NCI-H1436 (cell line): ENCODE results near the gene BICC1.
A peak's percentile ranks its signal among the peaks of the same experiment; 100 is the strongest.

Source experiments
- DNase-seq: peaks from one replicate; lab custom pipeline; 2025; lab: John Stamatoyannopoulos, UW

BICC1 gene, protein sequence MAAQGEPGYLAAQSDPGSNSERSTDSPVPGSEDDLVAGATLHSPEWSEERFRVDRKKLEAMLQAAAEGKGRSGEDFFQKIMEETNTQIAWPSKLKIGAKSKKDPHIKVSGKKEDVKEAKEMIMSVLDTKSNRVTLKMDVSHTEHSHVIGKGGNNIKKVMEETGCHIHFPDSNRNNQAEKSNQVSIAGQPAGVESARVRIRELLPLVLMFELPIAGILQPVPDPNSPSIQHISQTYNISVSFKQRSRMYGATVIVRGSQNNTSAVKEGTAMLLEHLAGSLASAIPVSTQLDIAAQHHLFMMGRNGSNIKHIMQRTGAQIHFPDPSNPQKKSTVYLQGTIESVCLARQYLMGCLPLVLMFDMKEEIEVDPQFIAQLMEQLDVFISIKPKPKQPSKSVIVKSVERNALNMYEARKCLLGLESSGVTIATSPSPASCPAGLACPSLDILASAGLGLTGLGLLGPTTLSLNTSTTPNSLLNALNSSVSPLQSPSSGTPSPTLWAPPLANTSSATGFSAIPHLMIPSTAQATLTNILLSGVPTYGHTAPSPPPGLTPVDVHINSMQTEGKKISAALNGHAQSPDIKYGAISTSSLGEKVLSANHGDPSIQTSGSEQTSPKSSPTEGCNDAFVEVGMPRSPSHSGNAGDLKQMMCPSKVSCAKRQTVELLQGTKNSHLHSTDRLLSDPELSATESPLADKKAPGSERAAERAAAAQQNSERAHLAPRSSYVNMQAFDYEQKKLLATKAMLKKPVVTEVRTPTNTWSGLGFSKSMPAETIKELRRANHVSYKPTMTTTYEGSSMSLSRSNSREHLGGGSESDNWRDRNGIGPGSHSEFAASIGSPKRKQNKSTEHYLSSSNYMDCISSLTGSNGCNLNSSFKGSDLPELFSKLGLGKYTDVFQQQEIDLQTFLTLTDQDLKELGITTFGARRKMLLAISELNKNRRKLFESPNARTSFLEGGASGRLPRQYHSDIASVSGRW

GRCh38 chr10:58512491-58513187, at the start of gene BICC1:
BICC1 (plus strand) TSS chr10:58512872; CDS start chr10:58513144, 272 bp downstream.
- peak; percentile 45 for DNase-seq

DNA sequence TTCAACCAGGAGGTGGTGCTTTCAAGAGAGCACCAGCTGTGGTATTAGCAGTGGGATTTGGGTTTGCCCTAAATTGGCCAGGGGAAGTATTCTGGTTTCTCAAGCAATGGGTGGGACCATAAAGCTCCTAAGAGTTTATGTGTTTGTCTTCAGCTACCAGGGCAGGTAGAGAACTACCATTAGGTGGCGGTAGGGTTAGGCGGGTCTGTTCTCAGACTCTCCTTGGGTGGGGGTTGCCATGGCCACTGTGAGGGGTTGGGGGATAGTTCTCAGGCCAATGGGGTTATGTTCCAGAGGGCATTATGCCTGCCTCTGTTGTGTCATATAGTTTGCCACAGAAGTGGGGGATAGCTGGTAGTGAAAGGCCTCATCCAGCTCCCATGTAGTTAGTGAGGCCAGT, 47.7 kb upstream of the BICC1 start:
- no peak for DNase-seq

- no peak for DNase-seq
Observed at GRCh38 chr10:58465629-58466028, 47.0 kb upstream of the BICC1 start.

- no peak for DNase-seq
Observed at GRCh38 chr10:58467931-58468635, 44.6 kb upstream of the BICC1 start.

DNA sequence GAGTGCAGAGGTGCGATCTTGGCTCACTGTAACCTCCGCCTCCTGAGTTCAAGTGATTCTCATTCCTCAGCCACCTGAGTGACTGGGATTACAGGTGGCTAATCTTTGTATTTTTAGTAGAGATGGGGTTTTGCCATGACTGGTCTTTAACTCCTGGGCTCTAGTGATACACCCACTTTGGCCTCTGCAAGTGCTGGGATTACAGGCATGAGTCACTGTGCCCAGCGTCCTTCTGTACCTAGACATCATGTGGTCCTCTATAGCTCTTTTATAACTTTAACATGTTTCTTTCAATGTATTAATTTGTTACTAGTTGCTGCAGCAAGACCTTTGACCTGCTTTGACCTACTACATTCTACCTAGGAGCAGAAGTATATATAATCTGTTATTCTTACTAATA, 38.7 kb upstream of the BICC1 start:
- no peak for DNase-seq

- DNase-seq = no peak
Observed at GRCh38 chr10:58475322-58476277, 37.1 kb upstream of the BICC1 start.

DNA sequence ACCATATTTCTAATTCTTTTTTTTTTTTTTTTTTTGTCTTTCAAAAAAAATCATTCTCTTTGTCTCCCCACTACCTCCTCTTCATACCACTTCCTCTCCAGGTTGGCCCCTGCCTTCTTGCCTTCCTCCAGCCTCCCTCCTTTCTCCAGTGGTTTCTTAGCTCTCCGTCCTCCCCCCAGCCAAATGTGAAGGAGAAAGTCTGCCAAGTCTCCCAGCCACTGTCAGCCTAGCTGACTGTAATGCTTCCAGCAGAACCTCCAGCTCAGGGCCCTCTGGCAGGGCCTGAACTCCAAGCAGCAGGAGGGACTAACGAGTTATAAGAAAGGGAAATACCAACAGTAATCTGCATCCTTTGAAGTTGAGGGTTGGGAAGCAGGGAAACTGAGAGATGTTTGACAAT, 35.5 kb upstream of the BICC1 start:
- no peak for DNase-seq

DNA sequence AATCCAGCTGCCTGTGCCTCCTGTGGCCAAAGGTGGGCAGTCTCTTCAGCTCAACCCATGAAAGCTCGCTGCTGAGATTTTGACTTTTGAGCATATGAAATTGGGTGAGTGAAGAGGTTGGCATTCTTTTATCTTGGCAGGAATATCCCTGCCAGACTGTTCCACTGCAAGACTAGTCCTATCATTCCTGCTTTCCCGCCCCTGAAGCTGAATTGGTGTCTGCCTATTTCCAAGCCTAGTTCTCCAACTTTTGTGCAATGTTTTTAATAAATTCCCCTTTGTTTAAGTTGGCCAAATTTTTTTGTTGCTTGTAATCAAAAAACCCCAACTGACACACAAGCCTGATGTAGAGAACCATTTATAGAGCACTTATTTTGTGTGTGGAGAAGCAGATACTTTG, 34.8 kb upstream of the BICC1 start:
- DNase-seq = no peak

DNA sequence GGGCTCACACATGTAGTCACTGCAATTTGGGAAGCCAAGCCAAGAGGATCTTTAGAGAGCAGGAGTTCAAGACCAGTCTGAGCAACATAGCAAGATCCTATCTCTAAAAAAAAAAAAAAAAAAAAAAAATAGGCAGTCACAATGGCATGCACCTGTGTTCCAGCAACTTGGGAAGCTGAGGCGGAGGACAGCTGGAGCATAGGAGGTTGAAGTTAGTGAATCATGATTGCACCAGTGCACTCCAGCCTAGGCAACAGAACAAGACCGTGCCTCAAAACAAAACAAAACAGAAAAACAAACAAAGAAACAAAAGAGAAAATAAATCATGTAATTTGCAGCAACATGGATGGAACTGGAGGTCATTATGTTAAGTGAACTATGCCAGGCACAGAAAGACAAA, 33.6 kb upstream of the BICC1 start:
- peak; percentile 16 for DNase-seq

DNA sequence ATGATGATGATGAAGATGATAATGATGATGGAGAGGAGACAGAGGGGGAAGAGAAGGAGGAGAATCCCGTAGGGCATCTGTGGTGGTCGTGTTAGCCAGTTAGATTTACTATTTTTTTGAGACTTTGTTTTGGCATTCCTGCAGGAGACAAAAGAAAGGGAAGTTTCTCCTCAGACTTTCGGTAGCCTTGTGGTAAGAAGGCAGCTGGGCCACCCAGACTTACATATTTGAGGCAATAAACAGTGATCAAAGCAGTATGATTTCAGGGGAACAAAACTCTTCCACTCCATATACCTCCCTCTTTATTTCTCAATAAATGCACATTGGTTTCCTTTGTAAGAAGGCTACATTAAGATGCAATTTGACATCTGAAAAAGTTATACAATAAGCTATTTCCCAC, 32.4 kb upstream of the BICC1 start:
- no peak for DNase-seq

- DNase-seq = no peak
Observed at GRCh38 chr10:58481569-58482109, 31.0 kb upstream of the BICC1 start.

DNA sequence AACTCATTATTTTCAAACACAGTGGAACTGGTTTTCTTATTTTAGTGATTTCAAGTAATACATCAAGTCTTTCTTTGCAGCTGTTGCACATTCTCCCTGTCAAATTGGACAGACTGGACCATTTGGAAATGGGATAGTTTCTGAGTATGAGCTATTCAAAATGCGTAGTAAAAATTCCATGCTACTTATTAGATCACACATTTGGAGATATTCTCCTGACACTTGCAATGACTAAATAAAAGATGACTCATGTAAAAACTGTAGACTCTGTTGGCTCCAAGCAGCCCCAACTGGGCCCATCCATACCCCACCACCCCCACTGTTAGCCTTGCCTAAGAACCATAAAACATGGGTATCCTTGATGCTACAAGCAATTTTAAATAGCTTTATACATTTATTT, 25.9 kb upstream of the BICC1 start:
- DNase-seq = no peak

- DNase-seq = no peak
Observed at GRCh38 chr10:58488921-58489320, 23.8 kb upstream of the BICC1 start.

GRCh38 chr10:58502956-58503355, 9.7 kb upstream of the BICC1 start:
- no peak for DNase-seq

GRCh38 chr10:58508316-58508715, 4.4 kb upstream of the BICC1 start:
- no peak for DNase-seq

- no peak for DNase-seq
Observed at GRCh38 chr10:58511765-58512490, 744 bp upstream of the BICC1 start.

DNA sequence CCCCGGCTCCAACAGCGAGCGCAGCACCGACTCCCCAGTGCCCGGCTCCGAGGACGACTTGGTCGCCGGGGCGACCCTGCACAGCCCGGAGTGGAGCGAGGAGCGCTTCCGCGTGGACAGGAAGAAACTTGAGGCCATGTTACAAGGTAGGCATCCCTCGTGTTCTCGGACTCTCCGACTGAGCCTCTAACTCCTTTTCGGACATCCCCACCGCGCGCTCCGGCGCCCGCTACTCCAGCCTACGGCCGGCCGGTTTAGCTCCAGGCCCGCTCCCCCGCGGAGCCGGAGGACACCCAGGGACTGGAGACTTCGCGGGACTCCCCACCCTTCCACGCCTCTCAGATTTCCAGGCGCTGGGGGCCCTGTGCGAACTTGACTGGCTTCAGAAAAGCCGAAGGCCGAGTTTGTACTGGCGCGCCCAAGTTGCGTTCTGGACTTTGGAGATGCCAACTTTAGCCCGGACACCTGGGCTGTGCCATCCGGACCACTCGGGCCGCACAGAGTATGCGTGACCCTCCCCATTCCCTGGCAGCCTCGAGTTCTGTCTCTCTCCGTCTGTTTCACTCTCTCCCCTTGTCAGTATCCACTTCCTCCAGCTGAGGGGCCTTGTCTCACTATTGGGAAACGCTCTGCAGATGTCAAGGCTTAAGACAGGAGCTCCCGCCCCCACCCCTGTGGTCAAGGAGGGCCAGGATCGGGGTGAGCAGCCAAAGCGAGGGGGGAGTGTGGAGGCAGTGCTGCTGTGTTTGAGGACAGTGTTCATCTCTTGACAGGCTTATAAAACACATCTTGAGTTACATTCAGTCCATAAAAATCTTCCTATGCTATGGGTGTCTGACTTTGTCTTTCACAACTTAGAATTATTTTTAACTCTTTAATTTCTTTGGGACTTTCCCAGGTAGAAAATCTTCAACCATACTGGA, 777 bp downstream of the BICC1 start:
- no peak for DNase-seq

DNA sequence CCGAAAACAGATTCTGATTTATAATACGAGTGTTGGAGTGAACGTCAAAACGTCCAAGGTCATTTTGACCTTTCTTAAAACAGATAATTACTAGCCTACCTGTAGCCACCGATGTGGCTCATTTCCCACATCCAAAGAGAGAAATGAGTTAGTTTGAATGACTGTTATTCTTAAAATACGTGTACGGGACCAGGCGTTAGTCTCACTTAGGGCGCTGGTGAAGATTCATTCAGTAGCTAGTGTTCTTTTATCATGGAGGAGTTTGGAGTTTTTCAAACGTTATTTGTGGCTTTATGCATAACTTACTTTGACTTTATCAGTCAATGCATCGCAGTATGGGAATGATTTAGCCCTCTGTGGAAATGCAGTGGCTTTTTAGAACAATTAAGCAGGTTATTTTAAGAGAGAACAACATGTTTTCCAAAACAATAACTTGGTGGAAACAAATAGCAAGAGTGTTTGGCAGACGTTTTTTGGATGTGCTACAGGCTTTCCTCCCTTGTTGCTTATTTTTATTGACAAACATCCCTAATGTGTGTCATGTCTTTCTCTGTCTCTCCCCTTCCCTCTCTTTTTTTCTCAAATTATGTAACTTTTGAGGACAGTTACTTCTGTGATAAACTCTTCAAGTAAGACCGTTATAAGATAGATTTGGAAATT, 1.6 kb downstream of the BICC1 start:
- no peak for DNase-seq
